HG03571 (cell line): Measurements from ENCODE around the gene CRADD.

ENCODE experiments used
- ATAC-seq: cut with Tn5 transposase; IDR thresholded peaks from one replicate; pipeline ENCODE4 v1.9.1; 2021; ENCODE audit not compliant: unreplicated experiment

CRADD gene

GRCh38 chr12:93756288-93756687 lies 79.1 kb downstream of the CRADD start:
- no peak for ATAC-seq

GRCh38 chr12:93757792-93758694 lies 80.9 kb downstream of the CRADD start:
- ATAC-seq, result no peak

- no peak for ATAC-seq
Observed at GRCh38 chr12:93758801-93759373, 81.7 kb downstream of the CRADD start.

GRCh38 chr12:93759512-93760081 lies 82.4 kb downstream of the CRADD start:
- ATAC-seq, result no peak

- no peak for ATAC-seq
Observed at GRCh38 chr12:93760275-93760875, 83.2 kb downstream of the CRADD start.

- no peak for ATAC-seq
Observed at GRCh38 chr12:93762059-93762719, 85.0 kb downstream of the CRADD start.

GRCh38 chr12:93762912-93763553 lies 85.9 kb downstream of the CRADD start:
- ATAC-seq, result no peak

- ATAC-seq, result no peak
Observed at GRCh38 chr12:93763746-93764147, 86.6 kb downstream of the CRADD start.

GRCh38 chr12:93766371-93766770 lies 89.2 kb downstream of the CRADD start:
- ATAC-seq, result no peak

GRCh38 chr12:93766796-93767523 lies 89.8 kb downstream of the CRADD start:
- no peak for ATAC-seq

- ATAC-seq, result no peak
Observed at GRCh38 chr12:93767524-93767863, 90.3 kb downstream of the CRADD start.

GRCh38 chr12:93772003-93772700 lies 95.0 kb downstream of the CRADD start:
- ATAC-seq, result no peak

GRCh38 chr12:93773122-93773871 lies 96.1 kb downstream of the CRADD start:
- ATAC-seq, result no peak

GRCh38 chr12:93776581-93777018 lies 99.4 kb downstream of the CRADD start:
- no peak for ATAC-seq

GRCh38 chr12:93777254-93777653 lies 100.1 kb downstream of the CRADD start:
- ATAC-seq, result no peak

GRCh38 chr12:93778306-93778705 lies 101.1 kb downstream of the CRADD start:
- ATAC-seq, result no peak

- ATAC-seq, result no peak
Observed at GRCh38 chr12:93778766-93779165, 101.6 kb downstream of the CRADD start.

GRCh38 chr12:93780101-93780641 lies 103.0 kb downstream of the CRADD start:
- ATAC-seq, result no peak
